Measurements from ENCODE around the gene NRG3.

NRG3 gene

DNA sequence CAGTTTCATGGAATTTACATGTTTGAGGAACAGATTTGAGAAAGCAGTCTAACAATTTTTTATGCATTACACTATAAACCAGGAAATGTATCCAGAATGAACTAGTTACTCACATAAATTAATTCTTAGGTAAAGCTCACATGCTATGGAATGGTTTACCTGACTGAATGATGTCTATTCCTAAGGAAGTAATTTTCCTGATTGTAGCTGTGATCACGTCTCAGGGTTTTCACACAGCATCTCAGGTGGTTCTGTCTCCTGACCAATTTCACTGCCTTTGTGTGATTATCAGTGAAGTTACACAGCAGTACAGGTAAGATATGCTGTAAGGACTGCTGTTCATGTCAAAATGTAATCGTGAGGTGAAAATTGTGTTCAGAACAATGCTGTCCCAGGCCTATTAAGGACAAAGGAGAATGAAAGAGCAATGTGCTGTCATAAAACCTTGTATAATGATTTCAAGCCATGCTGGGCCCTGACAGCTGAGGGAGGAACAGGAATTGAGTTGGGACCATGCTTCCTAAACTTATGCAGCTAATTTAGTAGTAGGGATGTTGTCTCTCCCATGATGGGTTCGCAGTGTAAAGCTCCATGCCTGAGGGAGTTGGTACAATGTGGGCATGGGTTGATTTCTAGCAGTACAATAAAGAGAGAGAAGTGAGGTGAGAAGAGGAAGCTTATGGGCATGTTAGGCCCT, 631.8 kb downstream of the NRG3 start:
- no peak for DNase-seq

DNA sequence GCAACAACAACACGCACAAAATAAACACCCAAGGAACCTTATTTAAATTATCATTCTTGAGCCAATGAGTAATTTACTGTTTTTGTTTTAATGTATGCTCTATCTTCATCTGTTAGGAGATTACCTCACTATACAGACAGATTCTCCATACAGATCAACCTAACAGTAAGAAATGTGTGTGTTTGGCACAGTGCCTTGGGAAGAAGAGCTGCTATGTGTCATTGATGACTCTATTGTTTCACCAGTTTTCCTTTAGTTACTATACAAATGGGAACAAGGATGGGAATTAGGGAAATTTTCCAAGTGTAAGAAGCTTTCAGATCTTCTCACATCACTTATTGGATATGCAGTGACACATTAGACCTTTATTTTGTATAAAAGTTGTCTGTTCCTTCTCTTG, 640.3 kb downstream of the NRG3 start:
- no peak for DNase-seq

DNA sequence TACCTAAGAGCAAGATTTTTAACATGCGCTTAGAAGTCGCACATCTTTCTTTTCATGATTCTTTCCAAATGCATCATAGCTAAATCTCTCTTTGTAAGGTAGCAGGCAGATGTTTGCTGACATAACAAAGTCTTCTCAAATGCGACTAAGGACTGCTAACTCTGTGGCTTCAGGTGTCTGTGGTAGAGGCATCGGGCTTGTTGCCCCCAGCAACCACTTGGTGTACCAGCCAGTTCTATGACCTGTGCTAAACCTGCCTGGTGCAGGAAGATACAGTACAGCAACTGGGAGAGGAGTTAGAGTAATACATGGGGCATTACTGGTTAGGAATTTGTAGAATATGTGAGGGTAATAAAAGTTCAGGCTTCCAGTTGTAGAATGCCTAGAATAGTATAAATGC, 654.1 kb downstream of the NRG3 start:
- no peak for DNase-seq

DNA sequence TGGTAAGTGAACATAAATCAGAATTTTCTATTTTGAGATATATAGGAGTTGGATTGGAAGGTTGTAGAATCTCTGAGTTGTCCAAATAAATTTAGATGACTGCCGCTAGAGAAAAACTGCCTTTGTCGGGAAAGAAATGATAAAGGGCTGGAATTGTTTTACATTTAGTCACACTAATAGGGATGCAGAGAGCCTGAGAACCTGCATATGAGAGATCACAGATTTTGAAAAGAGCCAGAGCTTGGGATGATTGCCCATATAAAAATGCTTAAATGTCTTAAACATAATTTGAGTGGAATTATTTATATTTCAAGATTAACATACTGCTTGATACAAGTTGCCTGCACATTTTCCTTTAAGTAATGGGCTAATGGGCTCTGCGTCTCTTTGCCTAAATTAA, 660.5 kb downstream of the NRG3 start:
- no peak for DNase-seq

DNA sequence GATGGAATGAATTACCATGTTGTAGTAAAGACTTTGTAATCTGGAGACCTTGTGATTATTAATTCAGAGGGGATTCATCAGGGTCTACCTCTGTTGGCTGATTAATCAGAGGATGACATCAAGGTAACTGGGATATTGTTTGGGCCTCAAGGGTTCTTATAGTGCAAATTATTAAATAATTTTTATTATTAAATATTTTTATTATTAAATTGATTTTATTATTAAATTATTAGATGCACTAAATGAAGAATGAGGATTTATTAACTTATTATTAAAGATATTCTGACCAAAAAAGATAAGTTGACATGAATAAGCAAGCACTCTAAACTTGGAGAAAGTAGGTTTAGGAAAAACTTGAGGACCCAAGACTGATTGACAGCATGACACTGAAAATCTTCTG, 661.7 kb downstream of the NRG3 start:
- no peak for DNase-seq

DNA sequence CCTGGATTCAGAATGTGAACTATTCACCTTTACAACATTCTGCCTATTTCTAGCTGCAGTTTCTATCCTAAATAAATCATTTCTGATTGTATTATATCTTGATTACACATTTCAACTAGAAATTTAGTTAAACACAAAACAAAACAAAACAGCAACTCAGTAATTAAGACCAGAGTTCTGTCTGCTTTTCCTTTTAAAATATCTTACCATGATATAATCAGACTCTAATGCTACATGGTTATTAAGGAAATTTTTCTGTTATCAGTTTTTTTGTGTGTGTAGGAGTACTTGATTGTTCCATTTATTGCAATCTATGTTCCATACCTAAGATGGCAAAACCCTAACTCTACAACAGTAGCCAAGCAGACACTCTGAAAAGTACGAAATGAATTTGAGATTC, 663.3 kb downstream of the NRG3 start:
- DNase-seq: no peak

DNA sequence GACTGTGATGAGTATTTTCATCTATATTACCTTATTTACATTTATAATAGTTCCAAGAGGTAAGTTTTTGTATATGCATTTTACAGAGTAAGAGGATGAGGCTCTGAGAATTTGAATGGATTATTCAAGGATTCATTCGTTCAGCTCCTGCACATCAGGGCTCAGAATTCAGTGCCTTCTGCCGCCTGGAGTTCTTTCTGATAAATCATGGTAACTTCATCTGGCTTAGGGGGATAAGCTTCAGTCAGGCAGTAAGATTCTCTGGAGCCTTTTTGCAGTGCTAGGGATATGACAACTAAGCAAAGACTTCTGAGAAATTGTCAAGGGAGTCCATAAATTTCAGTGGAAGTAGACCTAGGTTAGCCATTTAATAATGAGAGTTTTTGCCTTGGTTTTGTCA, 668.6 kb downstream of the NRG3 start:
- DNase-seq: no peak

DNA sequence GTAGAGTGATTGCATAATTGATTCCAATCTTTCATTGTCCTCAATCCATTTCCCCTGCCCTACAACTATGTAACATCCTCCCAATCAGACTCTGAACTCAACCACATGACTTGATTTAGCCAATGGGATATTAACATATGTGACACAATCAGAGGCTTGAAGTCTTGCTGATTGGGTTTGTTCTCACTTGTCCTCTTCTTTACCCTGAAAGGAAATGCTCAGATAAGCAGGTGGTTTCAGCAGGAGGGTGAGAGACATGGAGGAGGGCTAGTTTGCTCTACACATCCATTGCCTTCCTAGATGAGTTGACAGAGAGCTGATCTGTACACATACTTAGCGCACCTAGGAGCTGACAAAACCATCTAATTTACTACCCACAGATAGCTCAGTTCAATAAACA, 669.4 kb downstream of the NRG3 start:
- DNase-seq: no peak

DNA sequence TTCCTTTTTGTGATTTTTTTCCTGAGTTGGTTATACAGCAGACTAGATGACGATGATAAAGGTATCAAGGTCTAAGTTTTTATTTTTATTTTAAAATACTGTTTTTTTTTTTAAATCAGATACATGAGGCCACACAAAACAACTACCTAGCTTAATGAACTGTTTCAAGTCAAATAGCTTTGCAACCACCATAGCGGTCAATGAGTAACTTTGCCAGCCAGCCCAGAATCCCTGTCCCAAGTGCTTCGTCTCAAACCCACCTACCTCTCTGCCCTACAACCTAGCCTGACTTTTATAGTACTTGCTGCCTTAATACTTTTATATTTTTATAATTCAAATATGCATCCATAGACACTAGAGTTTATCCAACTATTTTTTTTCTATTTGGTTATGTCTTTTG, 676.5 kb downstream of the NRG3 start:
- no peak for DNase-seq

DNA sequence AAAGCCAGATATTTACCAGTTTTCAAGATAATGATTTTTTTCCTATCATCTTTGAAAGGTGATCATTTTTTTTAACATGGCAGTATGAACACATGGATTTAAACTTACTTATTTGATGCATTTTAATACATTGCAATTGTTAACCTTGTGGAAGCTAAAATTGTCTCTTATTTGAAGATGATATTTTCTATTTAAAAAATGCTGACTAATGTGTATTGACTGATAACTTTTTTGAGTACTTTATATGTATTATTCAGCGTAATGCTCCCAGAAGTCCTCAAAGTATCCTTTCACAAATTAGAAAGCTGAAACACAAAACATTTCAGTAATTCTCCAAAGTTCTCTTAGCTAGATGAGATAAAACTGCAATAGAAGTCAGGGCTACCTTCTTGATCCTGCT, 677.3 kb downstream of the NRG3 start:
- no peak for DNase-seq

DNA sequence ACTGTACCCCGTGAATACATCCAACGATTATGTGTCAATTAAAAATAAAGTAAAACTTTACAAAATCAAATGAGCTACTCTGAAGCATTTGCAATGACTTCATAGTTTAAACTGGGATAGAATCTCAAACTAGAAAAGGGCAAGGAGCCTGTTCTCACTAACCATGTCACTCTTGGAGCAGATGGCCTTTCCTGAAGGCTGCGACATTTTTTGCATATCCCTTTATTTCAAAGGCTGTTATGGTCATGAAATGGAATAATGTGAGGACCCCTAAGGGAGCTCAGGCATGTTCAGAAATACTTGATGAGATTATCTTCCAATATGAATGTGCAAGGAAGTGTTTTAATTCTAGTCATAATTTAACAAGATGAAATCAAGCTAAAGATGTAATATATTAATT, 679.4 kb downstream of the NRG3 start:
- DNase-seq: no peak

DNA sequence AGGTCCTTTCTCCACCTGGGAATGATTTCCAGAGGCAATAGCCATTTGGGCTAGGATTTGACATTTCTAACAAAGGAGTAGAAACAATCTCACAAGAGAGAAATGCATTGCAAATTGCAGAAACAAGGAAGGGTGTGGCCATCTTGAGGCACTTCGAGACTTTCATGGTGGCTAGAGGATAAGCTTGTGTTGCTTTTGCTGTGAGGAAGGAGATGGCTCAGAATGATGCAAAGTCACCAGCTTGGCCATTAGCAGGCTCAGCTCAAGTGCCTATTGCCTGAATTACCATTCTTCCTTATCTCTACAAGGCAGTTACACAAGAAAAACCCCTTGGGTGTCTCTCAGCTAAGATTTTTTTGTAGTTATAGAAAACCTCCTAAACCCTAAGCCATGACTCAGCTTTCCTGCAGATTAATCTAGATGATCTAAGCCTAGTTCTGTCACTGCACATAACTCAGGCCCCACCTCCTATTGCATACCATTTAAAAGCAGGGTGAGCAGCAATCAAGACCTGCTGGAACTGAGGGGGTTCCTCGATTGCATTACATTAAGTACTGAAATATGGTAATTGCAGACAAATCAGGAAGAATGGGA, 683.1 kb downstream of the NRG3 start:
- DNase-seq: no peak

DNA sequence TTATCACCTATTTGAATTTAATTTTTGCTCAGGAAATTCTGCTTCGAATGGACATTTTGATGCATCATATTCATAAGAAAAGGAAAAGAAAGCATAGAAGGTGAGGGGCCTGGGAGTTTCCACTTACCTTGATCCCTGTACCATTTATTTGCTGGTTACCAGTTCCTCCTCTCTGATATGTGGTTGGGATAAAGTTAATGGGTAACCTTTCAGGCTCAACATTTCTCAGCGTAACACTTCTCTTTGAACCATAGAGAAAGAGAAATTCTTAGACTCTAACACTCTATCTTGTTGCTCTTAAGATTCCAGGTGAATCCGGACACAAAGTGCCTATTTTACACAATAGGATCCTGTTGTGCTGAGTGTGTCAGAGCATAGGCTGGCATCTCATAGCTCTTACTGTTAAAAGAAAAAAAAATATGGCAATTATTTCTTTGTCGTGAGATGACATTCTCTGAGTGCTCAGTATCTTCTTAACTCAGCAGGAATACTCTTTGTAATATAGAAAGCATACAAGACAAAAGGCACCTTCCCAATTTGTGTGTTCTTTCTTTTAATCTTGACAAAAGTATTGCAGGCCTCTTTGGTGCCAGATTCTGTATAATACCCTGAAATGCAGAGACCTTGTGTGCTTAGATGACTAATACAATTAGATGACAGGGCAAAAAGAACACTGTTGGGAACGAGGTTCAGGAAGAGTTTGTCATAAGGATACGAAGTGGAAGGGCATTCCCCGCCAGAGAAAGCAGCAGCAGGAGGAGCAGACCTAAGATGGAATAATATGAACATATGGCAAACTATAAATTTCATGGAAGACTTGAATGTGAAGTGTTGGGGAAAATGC, 689.6 kb downstream of the NRG3 start:
- DNase-seq: no peak

DNA sequence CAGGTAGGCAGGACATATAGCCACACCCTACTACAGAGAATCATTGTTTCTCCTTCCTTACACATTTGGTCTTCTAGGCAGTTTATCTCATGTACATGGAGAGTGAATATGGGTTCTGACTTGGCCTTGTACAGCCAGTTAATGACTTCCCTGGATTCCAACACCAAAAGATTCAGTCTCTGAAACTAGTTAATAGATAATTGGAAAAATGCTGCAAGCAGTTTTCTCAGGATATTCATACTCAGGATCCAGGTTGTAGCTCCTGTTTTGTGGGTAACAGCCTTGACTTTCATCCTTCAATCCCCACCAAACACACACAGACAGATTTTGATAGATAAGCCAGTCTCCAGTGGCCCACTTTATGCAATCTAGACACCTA, 690.2 kb downstream of the NRG3 start:
- DNase-seq: no peak

DNA sequence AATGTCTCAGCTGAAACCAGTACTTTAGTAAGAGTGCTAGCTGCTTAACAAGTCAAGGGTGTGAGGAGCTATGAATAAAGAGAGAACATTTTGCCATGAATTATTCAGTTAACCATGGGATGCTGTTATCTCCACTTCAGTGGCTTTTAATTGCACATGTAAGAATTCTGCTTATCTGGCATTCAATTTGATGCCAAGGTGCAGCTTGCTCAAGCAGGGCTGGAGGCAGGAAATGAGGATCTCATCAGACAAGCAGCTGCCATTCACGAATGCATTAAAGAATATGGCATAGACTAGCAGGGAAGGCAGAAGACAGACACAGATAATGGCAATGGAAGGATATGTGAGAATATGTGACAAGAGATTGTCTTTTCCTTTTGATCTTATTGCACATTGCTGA, 697.8 kb downstream of the NRG3 start:
- no peak for DNase-seq

DNA sequence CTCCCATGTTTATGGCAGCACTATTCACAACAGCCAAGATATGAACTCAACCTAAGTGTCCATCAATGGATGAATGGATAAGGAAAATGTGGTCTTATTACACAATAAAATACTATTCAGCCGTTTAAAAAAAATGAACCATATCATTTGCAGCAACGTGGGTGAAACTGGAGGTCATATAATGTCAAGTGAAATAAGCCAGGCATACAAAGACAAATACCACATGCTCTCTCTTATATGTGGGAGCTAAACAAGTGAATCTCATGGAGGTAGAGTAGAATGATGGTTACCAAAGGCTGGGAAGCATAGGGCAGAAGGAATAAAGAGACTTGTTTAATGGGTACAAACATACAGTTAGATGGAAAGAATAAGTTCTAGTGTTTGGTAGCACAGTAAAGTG, 699.1 kb downstream of the NRG3 start:
- no peak for DNase-seq

DNA sequence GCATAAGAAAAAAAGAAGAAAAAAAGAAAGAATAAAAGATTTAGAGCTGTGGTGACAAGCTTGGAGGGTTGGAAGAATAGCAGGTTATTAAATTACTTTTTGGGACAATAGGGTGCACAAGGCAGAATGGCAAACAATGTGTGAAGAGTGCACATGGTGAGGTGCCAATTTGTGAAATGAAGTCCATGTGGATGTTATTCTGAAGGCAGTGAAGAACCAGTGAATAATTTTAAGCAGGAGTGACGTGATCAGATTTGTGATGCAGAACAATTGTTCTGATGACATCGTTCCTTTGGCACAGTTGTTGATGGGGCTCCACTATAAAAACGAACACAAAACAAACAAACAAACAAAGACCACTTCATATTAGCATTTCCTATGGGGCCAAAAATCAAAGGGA, 700.3 kb downstream of the NRG3 start:
- DNase-seq: no peak

DNA sequence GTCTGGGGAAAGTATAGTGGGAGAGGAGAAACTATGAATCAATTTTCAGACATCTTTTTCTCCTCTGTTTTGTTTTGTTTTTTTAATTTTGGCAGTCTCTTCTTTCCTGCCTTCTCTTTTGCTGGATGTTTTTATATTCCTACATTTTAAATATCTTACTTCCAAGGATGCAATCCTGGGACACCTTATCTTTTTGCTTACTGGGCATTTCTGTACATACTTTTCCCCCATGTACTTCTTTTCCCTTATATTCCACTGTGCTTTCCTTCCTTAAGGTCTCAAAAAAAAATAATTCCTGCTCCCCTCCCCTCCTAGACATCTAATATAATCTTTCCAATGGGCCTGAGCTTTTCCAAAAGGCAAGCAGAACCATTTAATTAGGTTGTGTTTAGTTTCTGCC, 701.1 kb downstream of the NRG3 start:
- DNase-seq: no peak

DNA sequence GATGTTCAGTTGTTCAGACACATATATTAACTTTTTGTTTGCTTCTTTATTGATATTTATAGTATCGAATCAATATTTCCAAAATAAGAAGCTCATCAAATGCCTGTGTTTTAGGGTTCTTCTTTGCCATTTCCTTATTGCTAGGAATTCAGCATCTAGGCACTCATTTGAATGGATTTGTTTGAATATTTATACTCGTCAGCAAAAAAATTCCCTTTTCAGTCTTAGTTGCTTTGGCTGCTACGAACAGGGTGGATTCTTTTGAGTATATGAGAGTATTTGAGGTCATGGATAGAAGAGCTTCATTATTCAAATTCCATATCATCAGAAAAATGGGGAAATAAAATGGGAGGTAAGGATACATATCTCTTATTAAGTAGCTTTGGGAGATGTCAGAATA, 706.9 kb downstream of the NRG3 start:
- no peak for DNase-seq

DNA sequence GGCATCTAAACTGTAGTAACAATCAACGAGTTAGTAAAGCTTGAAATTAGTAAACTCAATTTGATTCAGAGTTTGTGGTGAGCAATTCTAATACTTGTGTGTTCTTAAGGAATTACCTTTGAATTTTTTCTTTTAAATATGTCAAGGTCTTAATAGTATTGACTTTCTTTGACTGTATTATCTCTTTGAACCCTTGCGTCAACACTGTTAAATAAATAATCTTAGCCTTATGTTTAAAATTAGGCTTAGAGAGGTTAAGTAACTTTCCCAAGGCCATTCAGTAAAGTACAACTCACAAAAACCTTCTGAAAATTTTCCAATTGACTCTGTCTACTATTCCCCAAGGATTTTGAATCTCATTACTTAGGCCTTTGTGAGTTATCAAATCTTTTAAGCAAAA, 716.4 kb downstream of the NRG3 start:
- DNase-seq: no peak

DNA sequence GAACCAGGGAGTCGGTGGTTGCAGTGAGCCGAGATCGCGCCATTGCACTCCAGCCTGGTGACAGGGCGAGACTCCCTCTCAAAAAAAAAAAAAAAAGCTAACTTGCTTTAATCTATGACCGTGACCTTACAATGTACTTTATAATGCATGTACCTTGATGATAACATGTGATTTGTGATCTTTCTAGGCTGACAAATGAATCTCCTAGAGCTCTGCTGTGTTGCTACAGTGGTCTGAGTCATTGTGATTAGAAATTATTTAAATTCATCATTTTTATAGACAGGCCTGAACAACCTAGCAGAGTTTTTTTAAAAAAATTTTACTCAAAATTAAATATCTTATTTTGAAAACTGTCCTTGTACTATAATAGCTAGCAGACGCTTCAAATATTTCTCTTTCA, 722.8 kb downstream of the NRG3 start:
- DNase-seq: no peak

DNA sequence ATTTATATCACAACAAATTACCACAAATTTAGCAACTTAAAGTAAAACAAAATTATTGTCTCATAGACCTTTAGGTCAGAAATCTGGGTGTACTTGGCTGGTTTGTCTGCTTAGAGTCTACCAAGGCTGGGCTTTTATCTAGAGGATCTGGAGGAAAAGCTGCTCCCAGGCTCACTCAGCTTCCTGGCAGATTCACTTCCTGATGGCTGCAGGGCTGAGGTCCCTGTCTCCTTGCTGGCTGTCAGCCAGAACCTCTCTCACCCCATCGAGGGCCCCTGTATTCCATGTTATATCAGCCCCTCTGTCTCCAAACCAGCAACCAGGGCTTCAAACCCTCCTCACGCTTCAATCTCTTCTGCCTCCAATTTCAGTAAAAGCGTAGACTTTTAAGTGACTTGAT, 734.9 kb downstream of the NRG3 start:
- no peak for DNase-seq

DNA sequence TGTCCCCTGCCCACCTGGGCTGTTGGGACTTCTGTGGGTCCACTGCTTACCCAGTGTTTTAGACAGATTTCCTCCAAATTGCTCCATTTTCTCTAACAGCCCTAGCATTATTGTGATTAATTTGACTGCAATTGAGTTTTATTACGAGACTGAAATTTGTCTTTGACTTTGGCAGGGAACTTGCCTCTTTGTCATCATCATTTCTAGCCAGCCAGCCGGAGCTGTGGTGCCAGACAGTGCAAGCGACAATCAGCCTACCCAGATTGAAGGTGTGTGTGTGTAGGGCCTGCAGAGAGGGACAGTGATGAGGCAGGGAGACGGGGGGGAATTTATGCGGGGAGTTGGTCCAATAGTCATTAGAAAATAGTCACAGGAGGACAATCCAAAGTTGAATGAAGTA, 743.0 kb downstream of the NRG3 start:
- DNase-seq: no peak

DNA sequence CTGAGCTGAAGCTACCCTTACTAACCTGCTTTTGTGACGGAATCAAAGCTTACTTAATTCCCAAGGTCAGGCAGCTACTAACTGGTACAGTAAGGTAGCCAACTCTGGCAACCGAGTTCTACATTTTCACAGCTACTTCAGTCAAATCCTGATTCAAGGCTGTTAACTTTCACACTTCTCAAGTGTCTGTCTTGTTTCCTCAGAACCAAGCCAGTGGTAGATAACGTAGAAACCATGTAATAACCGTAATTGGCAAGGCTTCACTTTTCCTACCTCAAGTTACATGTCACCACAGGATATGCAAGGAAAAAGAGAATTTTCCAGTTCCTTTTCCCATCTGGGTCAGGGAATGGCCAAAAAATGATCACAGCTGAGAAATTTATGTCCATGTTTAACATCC, 746.7 kb downstream of the NRG3 start:
- no peak for DNase-seq

DNA sequence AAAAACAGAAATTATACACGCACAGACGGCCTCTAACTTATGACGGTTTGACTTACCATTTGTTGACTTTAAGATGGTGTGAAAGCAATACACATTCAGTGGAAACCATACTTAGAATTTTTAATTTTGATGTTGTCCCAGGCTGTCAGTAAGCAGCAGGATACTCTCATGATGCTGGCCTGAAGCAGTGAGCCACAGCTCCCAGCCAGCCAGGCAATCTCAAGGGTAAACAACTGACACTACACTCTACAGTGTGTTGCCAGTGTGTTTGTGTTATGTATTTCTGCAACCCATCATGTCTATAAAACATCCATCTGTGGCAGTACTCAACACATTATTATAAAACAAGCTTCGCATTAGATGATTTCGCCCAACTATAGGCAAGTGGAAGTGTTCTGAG, 747.5 kb downstream of the NRG3 start:
- no peak for DNase-seq

Data from stimulated activated CD4-positive, alpha-beta T cell treated with anti-CD3 and anti-CD28 coated beads, Interleukin-4, amount 100 ng/mL, for 1 hour (primary cell).